Hepatocyte (in vitro differentiated cells): ENCODE data around the gene CLIP1. TPM values are rescaled to one million over a fixed set of nuclear protein-coding genes. Genes with fewer than 3 reads are reported as not detected.
A peak's percentile ranks its signal among the peaks of the same experiment; 100 is the strongest.

Experiments used
- DNase-seq: peaks from one replicate; pipeline ENCODE4 v3.0.0-alpha.2; 2016; ENCODE audit warnings: low spot score
- H2AFZ ChIP-seq: fragments of 200-600 bp; sonication (generic); 2 replicates; pipeline ENCODE4 v1.6.0; 2016; ENCODE audit warnings: antibody characterized with exemption, mild to moderate bottlenecking
- H3K27ac ChIP-seq: fragments of 200-600 bp; sonication (generic); 2 replicates; pipeline ENCODE4 v1.5.1; 2016; ENCODE audit warnings: mild to moderate bottlenecking
- H3K27me3 ChIP-seq: fragments of 200-600 bp; sonication (generic); 2 replicates; pipeline ENCODE4 v1.6.1; 2016
- H3K36me3 ChIP-seq: fragments of 200-600 bp; sonication (generic); replicated peaks from 2 replicates; pipeline ENCODE4 v1.5.1; 2016; ENCODE audit warnings: low read depth; ENCODE audit not compliant: insufficient read depth
- H3K4me1 ChIP-seq: fragments of 200-600 bp; sonication (generic); 2 replicates; pipeline ENCODE4 v1.5.1; 2016; ENCODE audit warnings: mild to moderate bottlenecking, moderate library complexity; ENCODE audit not compliant: insufficient read depth
- H3K4me2 ChIP-seq: fragments of 200-600 bp; sonication (generic); 2 replicates; pipeline ENCODE4 v1.6.0; 2016
- H3K4me3 ChIP-seq: fragments of 200-600 bp; sonication (generic); 2 replicates; pipeline ENCODE4 v1.5.1; 2016; ENCODE audit warnings: mild to moderate bottlenecking
- H3K79me2 ChIP-seq: fragments of 200-600 bp; sonication (generic); 2 replicates; pipeline ENCODE4 v1.6.0; 2017; ENCODE audit warnings: mild to moderate bottlenecking
- H3K9me2 ChIP-seq: fragments of 200-600 bp; sonication (generic); replicated peaks from 2 replicates; pipeline ENCODE4 v1.6.0; 2017; ENCODE audit warnings: mild to moderate bottlenecking; ENCODE audit not compliant: insufficient read depth
- H3K9me3 ChIP-seq: fragments of 200-600 bp; sonication (generic); 2 replicates; pipeline ENCODE4 v1.5.1; 2016; ENCODE audit warnings: low read depth, mild to moderate bottlenecking
- H4K20me1 ChIP-seq: fragments of 200-600 bp; sonication (generic); 2 replicates; pipeline ENCODE4 v1.6.0; 2016; ENCODE audit warnings: mild to moderate bottlenecking; ENCODE audit not compliant: insufficient read depth, poor library complexity, severe bottlenecking
- EZH2 ChIP-seq: fragments of 200-600 bp; sonication (generic); IDR thresholded peaks from 2 replicates; pipeline ENCODE4 v1.6.1; 2016; ENCODE audit warnings: antibody characterized with exemption, mild to moderate bottlenecking, borderline replicate concordance
- EZH2phosphoT487 ChIP-seq: fragments of 200-600 bp; sonication (generic); IDR thresholded peaks from one replicate; pipeline ENCODE4 v1.6.1; 2018; ENCODE audit warnings: antibody characterized with exemption, mild to moderate bottlenecking, low read depth, moderate library complexity; ENCODE audit not compliant: unreplicated experiment, severe bottlenecking
- WGBS: methylation state at CpG from one replicate; pipeline ENCODE4 v1.1.6; 2016; ENCODE audit warnings: low lambda C conversion rate; ENCODE audit errors: missing lambda C conversion rate; 5-methylcytosine and 5-hydroxymethylcytosine counted together
- polyA plus RNA-seq: library from polyadenylated mRNA; unstranded; fragments of >200 nt; fragmentation: Nextera tagmentation; extraction: Ambion mirVana; gene quantifications from 2 replicates; pipeline ENCODE4 v1.2.1, GENCODE V29; 2016
- total RNA-seq: library from RNA; depleted of rRNA; stranded (reverse); fragments of >200 nt; gene quantifications from 2 replicates; pipeline ENCODE4 v1.2.3, GENCODE V29; 2014
- TF ChIP-seq, protein P1 (sequence below): fragments of 200-600 bp; sonication (generic); IDR thresholded peaks from 2 replicates; pipeline ENCODE4 v1.5.1; 2016; ENCODE audit warnings: antibody characterized with exemption, mild to moderate bottlenecking; ENCODE audit not compliant: poor library complexity

The CLIP1 gene
- total and polyA plus RNA-seq, 2 experiments from 2014 or later, result 38.0 to 45.2 TPM

DNA sequence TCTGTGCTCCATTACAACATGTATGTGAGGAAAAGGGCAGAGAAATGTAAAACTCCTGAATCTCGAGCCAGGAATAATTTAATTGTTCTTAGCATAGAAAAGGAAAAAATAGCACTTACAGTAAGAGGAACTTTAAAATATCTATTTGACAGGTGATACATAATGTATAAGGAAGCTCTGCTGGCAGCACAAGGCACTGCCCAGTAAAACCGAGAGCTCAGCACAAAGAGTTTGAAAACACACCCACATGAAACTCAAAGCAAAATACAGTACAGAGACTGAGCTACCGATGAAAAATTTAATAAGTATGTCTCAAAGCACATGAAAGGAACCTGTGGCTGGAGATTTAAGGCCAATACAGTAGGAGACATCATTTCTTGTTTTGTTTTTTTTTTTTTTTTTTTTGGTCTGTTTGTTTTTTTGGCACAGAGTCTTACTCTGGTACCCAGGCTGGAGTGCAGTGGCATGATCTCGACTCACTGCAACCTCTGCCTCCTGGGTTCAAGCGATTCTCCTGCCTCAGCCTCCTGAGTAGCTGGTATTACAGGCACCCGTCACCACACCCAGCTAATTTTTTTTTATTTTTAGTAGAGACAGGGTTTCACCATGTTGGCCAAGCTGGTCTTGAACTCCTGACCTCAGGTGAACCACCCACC lies 19.2 kb downstream of the CLIP1 start:
- H3K9me2 ChIP-seq, result no peaks in the 10 kb centered on the region
- 96% methylated on average over 6 of the region's 6 CpGs for WGBS
- H2AFZ ChIP-seq, result no peak overlapping the region
- no peaks in the 10 kb centered on the region for H3K27me3 ChIP-seq
- H3K79me2 ChIP-seq, result peaks cover 63% of the 10 kb centered on the region
- peaks cover 3% of the 10 kb centered on the region for H4K20me1 ChIP-seq
- H3K4me3 ChIP-seq, result no peak overlapping the region
- no peaks in the 10 kb centered on the region for H3K36me3 ChIP-seq
- H3K9me3 ChIP-seq, result no peaks in the 10 kb centered on the region
- H3K4me2 ChIP-seq, result no peak overlapping the region
- no peak overlapping the region for H3K27ac ChIP-seq
- peaks cover 31% of the 10 kb centered on the region for H3K4me1 ChIP-seq
- no peak for DNase-seq
- TF ChIP-seq, protein P1, sequence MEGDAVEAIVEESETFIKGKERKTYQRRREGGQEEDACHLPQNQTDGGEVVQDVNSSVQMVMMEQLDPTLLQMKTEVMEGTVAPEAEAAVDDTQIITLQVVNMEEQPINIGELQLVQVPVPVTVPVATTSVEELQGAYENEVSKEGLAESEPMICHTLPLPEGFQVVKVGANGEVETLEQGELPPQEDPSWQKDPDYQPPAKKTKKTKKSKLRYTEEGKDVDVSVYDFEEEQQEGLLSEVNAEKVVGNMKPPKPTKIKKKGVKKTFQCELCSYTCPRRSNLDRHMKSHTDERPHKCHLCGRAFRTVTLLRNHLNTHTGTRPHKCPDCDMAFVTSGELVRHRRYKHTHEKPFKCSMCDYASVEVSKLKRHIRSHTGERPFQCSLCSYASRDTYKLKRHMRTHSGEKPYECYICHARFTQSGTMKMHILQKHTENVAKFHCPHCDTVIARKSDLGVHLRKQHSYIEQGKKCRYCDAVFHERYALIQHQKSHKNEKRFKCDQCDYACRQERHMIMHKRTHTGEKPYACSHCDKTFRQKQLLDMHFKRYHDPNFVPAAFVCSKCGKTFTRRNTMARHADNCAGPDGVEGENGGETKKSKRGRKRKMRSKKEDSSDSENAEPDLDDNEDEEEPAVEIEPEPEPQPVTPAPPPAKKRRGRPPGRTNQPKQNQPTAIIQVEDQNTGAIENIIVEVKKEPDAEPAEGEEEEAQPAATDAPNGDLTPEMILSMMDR, result no peak
- no peak for TF ChIP-seq EZH2phosphoT487
- TF ChIP-seq EZH2, result no peak

DNA sequence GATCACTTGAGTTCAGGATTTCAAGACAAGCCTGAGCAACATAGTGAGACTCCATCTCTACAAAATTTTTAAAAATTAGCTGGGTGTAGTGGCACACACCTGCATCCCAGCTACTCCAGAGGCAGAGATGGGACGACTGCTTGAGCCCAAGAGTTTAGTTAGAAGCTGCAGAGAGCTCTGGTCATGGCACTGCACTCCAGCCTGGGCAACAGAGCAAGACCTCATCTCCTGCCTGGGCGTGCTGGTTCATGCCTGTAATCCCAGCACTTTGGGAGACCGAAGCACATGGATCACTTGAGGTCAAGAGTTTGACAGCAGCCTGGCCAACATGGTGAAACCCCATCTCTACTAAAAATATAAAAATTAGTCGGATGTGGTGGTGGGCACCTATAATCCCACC lies 20.2 kb downstream of the CLIP1 start:
- H2AFZ ChIP-seq, result no peak overlapping the region
- H3K4me1 ChIP-seq, result peaks cover 23% of the 10 kb centered on the region
- no peak overlapping the region for H3K4me3 ChIP-seq
- H3K4me2 ChIP-seq, result no peak overlapping the region
- H4K20me1 ChIP-seq, result peaks cover 3% of the 10 kb centered on the region
- no peak for DNase-seq
- H3K9me2 ChIP-seq, result no peaks in the 10 kb centered on the region
- TF ChIP-seq, protein P1, result no peak
- no peak for TF ChIP-seq EZH2
- TF ChIP-seq EZH2phosphoT487, result no peak
- H3K27me3 ChIP-seq, result no peaks in the 10 kb centered on the region
- WGBS, result 95% methylated on average over 4 of the region's 4 CpGs
- H3K9me3 ChIP-seq, result no peaks in the 10 kb centered on the region
- H3K79me2 ChIP-seq, result peaks cover 63% of the 10 kb centered on the region
- H3K27ac ChIP-seq, result no peak overlapping the region
- H3K36me3 ChIP-seq, result no peaks in the 10 kb centered on the region

DNA sequence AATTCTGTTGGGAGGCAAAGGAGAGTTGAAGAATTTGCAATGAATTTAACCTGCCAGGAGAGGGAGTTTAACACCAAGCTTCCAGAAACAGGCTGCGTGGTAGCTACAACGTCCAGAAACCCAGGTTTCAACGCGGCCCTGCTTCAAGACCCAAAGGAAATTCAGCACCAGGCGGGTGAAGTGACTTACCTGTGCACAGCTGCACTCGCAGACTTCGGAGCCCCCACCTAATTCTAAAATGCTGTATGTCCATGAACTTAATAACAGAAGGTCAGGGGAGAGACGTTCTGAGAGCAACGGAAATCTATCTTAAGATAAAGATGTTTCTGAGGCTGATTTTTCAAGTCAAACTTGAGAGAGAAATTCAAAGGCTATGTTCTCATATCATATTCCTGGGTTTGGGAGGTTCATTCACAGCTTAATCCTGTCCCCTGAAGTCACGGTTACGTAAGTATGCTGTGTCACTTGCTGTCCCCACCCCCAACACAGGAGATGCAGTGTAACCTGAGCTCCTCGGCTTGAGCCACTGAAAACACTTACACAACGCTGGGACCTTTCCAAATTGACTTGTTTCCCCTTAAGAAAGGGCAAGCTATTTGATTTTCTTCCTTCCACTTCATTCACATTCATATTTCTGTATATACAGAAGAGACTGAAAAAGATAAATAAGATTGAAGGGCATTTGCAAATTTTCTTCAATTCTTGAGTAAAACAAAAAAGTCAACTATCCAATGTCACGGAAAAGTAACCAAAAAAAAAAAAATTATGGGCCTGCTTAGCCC lies 22.7 kb downstream of the CLIP1 start:
- peaks cover 8% of the 10 kb centered on the region for H3K4me1 ChIP-seq
- peaks cover 73% of the 10 kb centered on the region for H3K79me2 ChIP-seq
- H3K36me3 ChIP-seq, result no peaks in the 10 kb centered on the region
- peaks cover 3% of the 10 kb centered on the region for H4K20me1 ChIP-seq
- peak overlapping the region; percentile 17 for H2AFZ ChIP-seq
- H3K9me3 ChIP-seq, result no peaks in the 10 kb centered on the region
- 11% methylated on average over 14 of the region's 14 CpGs for WGBS
- no peak for TF ChIP-seq EZH2phosphoT487
- TF ChIP-seq, protein P1, result peak; percentile 80
- TF ChIP-seq EZH2, result no peak
- H3K9me2 ChIP-seq, result no peaks in the 10 kb centered on the region
- H3K4me3 ChIP-seq, result no peak overlapping the region
- DNase-seq, result peak; percentile 88
- H3K4me2 ChIP-seq, result peak overlapping the region; percentile 68
- H3K27me3 ChIP-seq, result no peaks in the 10 kb centered on the region
- peak overlapping the region; percentile 95 for H3K27ac ChIP-seq
